HG02970 (cell line): ENCODE measurements around the gene DLX5.

Experiments used
- ATAC-seq: cut with Tn5 transposase; IDR thresholded peaks from one replicate; pipeline ENCODE4 v1.9.1; 2021; ENCODE audit warnings: mild to moderate bottlenecking, moderate library complexity, moderate number of reproducible peaks; ENCODE audit not compliant: unreplicated experiment, low FRiP score

The DLX5 gene

GRCh38 chr7:97018791-97019531 is 5.7 kb downstream of the DLX5 start:
- no peak for ATAC-seq

GRCh38 chr7:97018126-97018601 is 6.5 kb downstream of the DLX5 start:
- ATAC-seq: no peak

GRCh38 chr7:97017192-97018125 is 7.2 kb downstream of the DLX5 start:
- no peak for ATAC-seq

- no peak for ATAC-seq
Measured at GRCh38 chr7:97016381-97017191, 8.0 kb downstream of the DLX5 start.

- ATAC-seq: no peak
Measured at GRCh38 chr7:97015756-97016380, 8.8 kb downstream of the DLX5 start.

GRCh38 chr7:97015279-97015678 is 9.4 kb downstream of the DLX5 start:
- ATAC-seq: no peak

GRCh38 chr7:97014145-97014750 is 10.4 kb downstream of the DLX5 start:
- no peak for ATAC-seq

GRCh38 chr7:97013845-97014134 is 10.8 kb downstream of the DLX5 start:
- ATAC-seq: no peak

GRCh38 chr7:97013134-97013844 is 11.3 kb downstream of the DLX5 start:
- no peak for ATAC-seq

- ATAC-seq: no peak
Measured at GRCh38 chr7:97012365-97013133, 12.1 kb downstream of the DLX5 start.

- no peak for ATAC-seq
Measured at GRCh38 chr7:97011536-97012364, 12.9 kb downstream of the DLX5 start.

- ATAC-seq: no peak
Measured at GRCh38 chr7:97011104-97011503, 13.5 kb downstream of the DLX5 start.

- no peak for ATAC-seq
Measured at GRCh38 chr7:97009753-97010732, 14.6 kb downstream of the DLX5 start.

- no peak for ATAC-seq
Measured at GRCh38 chr7:97008275-97008917, 16.2 kb downstream of the DLX5 start.

GRCh38 chr7:97007583-97007861 is 17.1 kb downstream of the DLX5 start:
- ATAC-seq: no peak

GRCh38 chr7:97006816-97007582 is 17.6 kb downstream of the DLX5 start:
- no peak for ATAC-seq
